Superior temporal gyrus (tissue), 1 donor: Measurements from ENCODE around the gene PLAGL1.
"Not testable (repeated sequence)": the region's sequence is repeated elsewhere in the genome, so short reads cannot be mapped to it uniquely, and the experiment has no call there.

Source experiments
- DNase-seq: peaks from one replicate; pipeline ENCODE4 v3.0.0-alpha.2; 2016; ENCODE audit errors: extremely low spot score

Gene PLAGL1

DNA sequence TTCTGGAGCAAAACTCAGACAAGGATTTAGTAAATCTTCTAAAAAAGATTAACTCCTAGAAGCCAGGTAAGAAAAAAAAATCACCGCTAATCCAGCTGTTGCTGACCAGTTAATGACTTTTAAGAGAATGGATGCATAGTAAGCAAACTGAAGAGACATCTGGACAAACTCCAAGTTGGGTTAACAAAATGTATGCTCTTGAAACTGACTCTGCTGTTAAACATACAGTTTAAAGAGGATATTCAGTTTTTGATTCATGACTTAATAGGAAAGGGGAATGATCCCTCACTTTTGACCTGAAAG lies 70.4 kb downstream of the PLAGL1 start:
- DNase-seq, result no peak

DNA sequence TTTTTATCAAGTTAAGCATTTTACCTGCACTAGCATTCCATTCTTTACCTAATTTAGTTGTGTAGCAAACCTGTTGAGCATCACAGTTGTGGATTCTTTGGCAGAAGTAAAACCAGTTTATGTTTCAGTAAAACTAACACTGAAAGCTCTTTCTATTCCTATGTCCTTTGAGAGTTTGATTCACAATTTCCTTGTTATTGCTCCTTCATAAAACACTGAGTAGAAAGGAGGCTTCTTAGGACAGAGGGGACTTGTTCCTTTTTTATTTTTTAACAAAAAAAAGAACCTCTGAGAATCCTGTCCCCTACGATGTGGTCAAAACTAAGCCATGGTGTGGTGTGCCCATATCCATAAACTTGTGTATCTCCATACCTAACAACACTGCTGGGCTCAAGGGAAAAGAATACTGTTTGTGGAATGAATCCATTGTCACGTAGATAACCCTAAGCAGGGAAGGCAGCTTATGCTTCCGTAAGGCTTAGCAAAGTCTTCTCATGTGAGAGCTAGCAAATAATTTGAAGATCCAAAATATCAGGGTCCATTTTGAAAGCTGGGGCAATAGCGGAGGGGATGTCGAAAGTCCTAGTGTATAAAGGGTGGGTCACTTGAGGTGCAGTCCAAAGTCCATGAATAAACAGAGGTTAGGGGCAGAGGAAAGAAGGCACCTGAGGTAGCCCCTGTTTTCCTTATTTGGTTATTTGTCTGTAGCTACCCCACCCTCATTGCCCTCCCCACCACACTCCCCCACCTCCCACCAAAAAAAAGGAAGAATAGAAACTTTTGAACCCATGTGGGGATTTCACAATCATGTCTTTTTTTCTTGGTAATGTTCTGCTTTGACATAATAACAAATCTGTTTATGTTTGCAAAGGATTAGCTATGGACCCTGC lies 71.0 kb downstream of the PLAGL1 start:
- DNase-seq, result no peak

GRCh38 chr6:143936347-143936746 lies 71.7 kb downstream of the PLAGL1 start:
- no peak for DNase-seq

DNA sequence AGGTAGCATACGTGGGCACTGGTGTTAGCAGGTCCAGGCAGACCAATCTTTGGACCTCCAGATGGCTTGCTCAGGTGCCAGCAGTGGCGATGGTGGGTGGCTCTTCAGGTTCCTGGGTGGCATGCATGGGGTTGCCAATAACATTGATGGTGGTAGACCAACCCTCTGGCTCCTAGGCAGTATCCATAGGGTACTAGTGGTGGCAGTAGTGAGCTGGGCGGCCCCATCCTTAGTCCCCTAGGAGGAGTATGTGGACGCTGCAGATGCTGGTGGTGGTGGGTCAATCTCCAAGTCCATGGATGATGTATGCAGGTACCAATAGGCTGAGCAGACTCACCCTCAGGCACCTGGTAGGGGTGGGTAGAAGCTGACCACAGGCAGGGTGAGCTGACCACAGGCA lies 73.2 kb downstream of the PLAGL1 start:
- DNase-seq, result no peak

DNA sequence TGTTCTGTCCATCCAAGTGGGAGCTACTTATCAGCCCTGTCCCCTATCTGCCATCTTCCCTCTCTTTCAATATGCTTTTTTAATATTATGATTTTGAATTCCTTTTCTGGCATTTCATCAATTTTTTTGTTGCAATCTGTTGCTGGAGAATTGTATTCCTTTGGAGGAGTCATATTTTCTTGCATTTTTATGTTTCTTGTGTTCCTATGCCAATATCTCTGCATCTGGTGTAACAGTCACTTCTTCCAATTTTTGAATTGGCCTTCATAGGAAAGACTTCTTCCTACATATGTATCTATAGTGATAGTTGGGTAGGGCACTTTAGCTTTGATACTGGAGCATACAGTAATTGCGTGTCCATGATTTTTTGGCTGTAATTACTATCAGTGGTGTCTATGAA lies 73.7 kb downstream of the PLAGL1 start:
- DNase-seq, result no peak

DNA sequence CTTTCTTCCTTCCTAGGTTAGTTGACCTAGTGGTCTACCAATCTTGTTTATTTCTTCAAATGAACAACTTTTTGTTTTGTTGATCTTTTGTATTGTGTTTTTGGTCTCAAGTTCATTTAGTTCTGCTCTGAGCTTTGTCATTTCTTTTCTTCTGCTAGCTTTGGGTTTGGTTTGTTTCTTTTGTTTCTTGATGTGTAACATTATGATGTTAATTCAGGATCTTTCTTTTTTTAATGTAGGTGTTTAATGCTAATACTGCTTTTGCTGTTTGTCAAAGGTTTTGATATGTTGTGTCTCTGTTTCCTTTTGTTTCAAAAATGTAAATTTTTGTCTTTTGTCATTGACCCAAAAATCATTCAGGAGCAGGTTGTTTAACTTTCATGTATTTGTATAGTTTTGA lies 78.1 kb downstream of the PLAGL1 start:
- no peak for DNase-seq

- DNase-seq, result no peak
Measured at GRCh38 chr6:143928853-143929252, 79.2 kb downstream of the PLAGL1 start.

GRCh38 chr6:143917026-143917425 lies 91.0 kb downstream of the PLAGL1 start:
- not testable (repeated sequence) for DNase-seq

- DNase-seq, result no peak
Measured at GRCh38 chr6:143912671-143913070, 95.4 kb downstream of the PLAGL1 start.

- no peak for DNase-seq
Measured at GRCh38 chr6:143911028-143911427, 97.0 kb downstream of the PLAGL1 start.

DNA sequence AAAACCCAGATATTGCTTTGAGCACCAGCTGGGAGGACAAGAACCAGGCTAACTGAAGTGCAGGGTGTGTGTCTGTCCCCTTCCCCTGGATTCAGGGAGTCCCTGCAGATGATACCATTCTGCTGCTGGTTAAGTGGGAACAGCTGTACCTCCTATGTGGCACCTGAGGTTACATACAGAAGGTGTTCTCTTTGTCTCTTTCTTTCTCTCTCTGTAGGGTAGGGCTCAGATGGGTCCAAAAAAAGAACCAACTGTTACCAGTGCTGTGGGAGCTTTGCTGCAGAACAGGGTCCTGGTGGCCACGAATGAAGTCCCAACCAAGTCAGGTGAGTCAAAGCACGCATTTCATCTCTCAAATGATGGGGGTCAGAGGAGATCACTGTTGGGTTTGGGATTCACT lies 105.2 kb downstream of the PLAGL1 start:
- DNase-seq, result no peak

GRCh38 chr6:143901885-143902750 lies 105.9 kb downstream of the PLAGL1 start:
- DNase-seq, result peak; percentile 24

DNA sequence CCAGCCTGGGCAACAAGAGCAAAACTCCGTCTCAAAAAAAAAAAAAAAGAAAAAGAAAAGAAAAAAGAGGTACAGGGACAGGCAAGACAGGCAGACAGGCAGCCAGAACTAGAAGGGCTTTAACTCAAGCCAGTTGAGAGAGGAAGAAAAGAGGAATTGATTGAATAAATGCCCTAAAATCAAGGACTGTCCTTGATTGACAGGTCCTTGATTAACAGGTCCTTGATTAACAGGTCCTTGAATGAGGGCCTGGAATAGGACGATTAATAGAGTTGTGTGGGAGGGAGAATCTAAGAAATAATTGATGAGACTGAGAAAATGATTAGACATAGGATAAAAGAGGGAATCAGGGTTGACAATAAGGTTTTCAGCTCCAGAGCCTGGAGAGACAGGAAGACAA lies 107.7 kb downstream of the PLAGL1 start:
- no peak for DNase-seq

DNA sequence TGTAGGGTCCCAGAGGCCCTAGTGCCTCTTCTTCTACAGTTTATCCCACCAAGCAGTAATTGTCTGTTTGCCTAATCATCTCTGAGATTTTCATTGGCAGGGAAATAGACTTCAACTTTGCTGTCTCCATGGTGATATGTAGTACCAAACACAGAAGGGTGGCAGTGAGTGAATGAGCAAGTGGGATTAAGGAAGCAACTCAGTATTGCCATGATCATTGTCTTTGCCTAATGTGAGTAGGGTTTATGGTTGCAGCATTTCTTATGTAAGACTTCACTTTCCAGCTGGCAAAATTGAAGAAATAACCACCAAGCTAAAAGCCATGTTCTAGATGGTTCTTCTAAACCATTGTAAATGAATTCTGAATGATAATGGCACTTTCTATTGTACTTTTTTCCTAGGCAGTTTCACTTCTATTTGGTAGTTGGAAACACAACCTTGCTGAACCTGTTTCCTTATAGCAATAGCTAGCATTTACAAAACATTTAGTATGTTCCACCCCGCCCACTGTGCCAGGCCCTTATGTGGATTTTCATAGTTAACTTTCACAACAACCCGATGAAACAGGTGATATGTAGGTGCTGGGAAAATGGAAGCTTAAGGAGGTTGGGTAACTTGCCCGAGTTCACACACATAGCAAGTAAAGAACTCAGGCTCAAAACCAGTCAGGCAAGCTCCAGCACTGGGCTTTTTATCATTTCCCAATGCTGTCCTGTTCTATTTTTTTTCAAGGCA lies 111.8 kb downstream of the PLAGL1 start:
- DNase-seq, result no peak

- no peak for DNase-seq
Measured at GRCh38 chr6:143894655-143895054, 113.4 kb downstream of the PLAGL1 start.
